WTC11 (cell line): ENCODE results near the gene RBFOX2. TPM values are rescaled to one million over a fixed set of nuclear protein-coding genes. Genes with fewer than 3 reads are reported as not detected.

Source experiments
- ATAC-seq: fragments of 200-7000 bp; cut with Tn5 transposase; 2 replicates; pipeline ENCODE4 v1.10.0; 2021; ENCODE audit warnings: mild to moderate bottlenecking, moderate library complexity
- CTCF ChIA-PET: fragments of 300-600 bp; sonication (Branson Sonifier 250); formaldehyde crosslinking; loops from one replicate; lab custom pipeline; 2021; ENCODE audit warnings: antibody characterized with exemption; lab: Charles Lee
- POLR2A ChIA-PET: fragments of 350-600 bp; sonication (Branson Sonifier 250); formaldehyde crosslinking; loops from one replicate; lab custom pipeline; 2021; ENCODE audit warnings: antibody characterized with exemption; lab: Charles Lee
- DNase-seq: peaks from one replicate; pipeline ENCODE4 v3.0.0; 2021; ENCODE audit warnings: low spot score
- H3K27ac Mint-ChIP-seq: 2 replicates; pipeline ENCODE4 v1.8.0; 2021; ENCODE audit warnings: mixed read lengths
- H3K27me3 Mint-ChIP-seq: 2 replicates; pipeline ENCODE4 v1.8.0; 2021; ENCODE audit warnings: low read depth, mild to moderate bottlenecking, moderate library complexity, mixed read lengths
- H3K36me3 Mint-ChIP-seq: 2 replicates; pipeline ENCODE4 v1.8.0; 2021; ENCODE audit warnings: mixed read lengths
- H3K4me1 Mint-ChIP-seq: 2 replicates; pipeline ENCODE4 v1.8.0; 2022; ENCODE audit warnings: mixed read lengths
- H3K4me3 Mint-ChIP-seq: 2 replicates; pipeline ENCODE4 v1.8.0; 2021; ENCODE audit warnings: mild to moderate bottlenecking, moderate library complexity, mixed read lengths
- H3K9me3 Mint-ChIP-seq: 2 replicates; pipeline ENCODE4 v1.8.0; 2021; ENCODE audit warnings: mixed read lengths
- ESRRA ChIP-seq: sonication (generic); formaldehyde crosslinking; IDR thresholded peaks from 2 replicates; pipeline ENCODE4 v1.8.1; 2022; ENCODE audit warnings: mild to moderate bottlenecking, missing genetic modification reagents, borderline replicate concordance
- FOXK1 ChIP-seq: sonication (generic); formaldehyde crosslinking; IDR thresholded peaks from 2 replicates; pipeline ENCODE4 v1.8.0; 2022; ENCODE audit warnings: mild to moderate bottlenecking, moderate library complexity, missing genetic modification reagents
- HMGA2 ChIP-seq: fragments of 250-450 bp; sonication (Bioruptor Pico); IDR thresholded peaks from 2 replicates; pipeline ENCODE4 v1.4.0; 2021; ENCODE audit warnings: mild to moderate bottlenecking, moderate library complexity
- MYBL2 ChIP-seq: sonication (generic); formaldehyde crosslinking; IDR thresholded peaks from 2 replicates; pipeline ENCODE4 v1.8.1; 2023; ENCODE audit warnings: mild to moderate bottlenecking, moderate library complexity, missing genetic modification reagents
- NFATC4 ChIP-seq: fragments of 250-450 bp; sonication (Bioruptor Pico); IDR thresholded peaks from 2 replicates; pipeline ENCODE4 v1.9.0; 2021; ENCODE audit warnings: mild to moderate bottlenecking
- SMAD4 ChIP-seq: sonication (generic); formaldehyde crosslinking; IDR thresholded peaks from 2 replicates; pipeline ENCODE4 v1.8.0; 2022; ENCODE audit warnings: mild to moderate bottlenecking, missing genetic modification reagents
- TEAD4 ChIP-seq: sonication (generic); formaldehyde crosslinking; IDR thresholded peaks from 2 replicates; pipeline ENCODE4 v1.8.0; 2022; ENCODE audit warnings: mild to moderate bottlenecking, missing genetic modification reagents
- ZNF219 ChIP-seq: sonication (generic); formaldehyde crosslinking; IDR thresholded peaks from 2 replicates; pipeline ENCODE4 v1.8.0; 2023; ENCODE audit warnings: missing genetic modification reagents, mild to moderate bottlenecking, borderline replicate concordance
- ZNF263 ChIP-seq: sonication (generic); formaldehyde crosslinking; IDR thresholded peaks from 2 replicates; pipeline ENCODE4 v1.8.1; 2022; ENCODE audit warnings: low read depth, mild to moderate bottlenecking, moderate library complexity, missing genetic modification reagents
- ZNF416 ChIP-seq: fragments of 250-450 bp; sonication (Bioruptor Pico); IDR thresholded peaks from 2 replicates; pipeline ENCODE4 v1.9.0; 2021; ENCODE audit warnings: mild to moderate bottlenecking, inconsistent platforms
- ZNF423 ChIP-seq: fragments of 250-450 bp; sonication (Bioruptor Pico); IDR thresholded peaks from 2 replicates; pipeline ENCODE4 v2.1.2; 2022; ENCODE audit warnings: mild to moderate bottlenecking, moderate library complexity
- ZNF671 ChIP-seq: fragments of 250-450 bp; sonication (Bioruptor Pico); IDR thresholded peaks from 2 replicates; pipeline ENCODE4 v1.8.0; 2021; ENCODE audit warnings: mild to moderate bottlenecking
- total RNA-seq: library from RNA; stranded (reverse); gene quantifications from 3 replicates; pipeline ENCODE4 v1.2.3, GENCODE V29; 2021
- TF ChIP-seq, protein P1 (sequence below): sonication (generic); formaldehyde crosslinking; IDR thresholded peaks from 2 replicates; pipeline ENCODE4 v1.8.0; 2023; ENCODE audit warnings: missing genetic modification reagents, mild to moderate bottlenecking, borderline replicate concordance
- TF ChIP-seq, protein P2 (sequence below): sonication (generic); formaldehyde crosslinking; IDR thresholded peaks from 2 replicates; pipeline ENCODE4 v1.8.1; 2022; ENCODE audit warnings: low read depth, mild to moderate bottlenecking, moderate library complexity, missing genetic modification reagents, borderline replicate concordance
- TF ChIP-seq, protein P3 (sequence below): sonication (generic); formaldehyde crosslinking; conservative IDR thresholded peaks from 2 replicates; pipeline ENCODE4 v1.8.1; 2022; ENCODE audit warnings: mild to moderate bottlenecking, missing genetic modification reagents
- TF ChIP-seq, protein P4 (sequence below): sonication (generic); formaldehyde crosslinking; IDR thresholded peaks from 2 replicates; pipeline ENCODE4 v1.8.1; 2023; ENCODE audit warnings: mild to moderate bottlenecking, missing genetic modification reagents, moderate library complexity
- TF ChIP-seq, protein P5 (sequence below): sonication (generic); formaldehyde crosslinking; IDR thresholded peaks from 2 replicates; pipeline ENCODE4 v1.8.1; 2022; ENCODE audit warnings: mild to moderate bottlenecking, missing genetic modification reagents, moderate library complexity, borderline replicate concordance

Gene RBFOX2
- total RNA-seq, 1 experiment from 2014 or later, result 107 TPM

DNA sequence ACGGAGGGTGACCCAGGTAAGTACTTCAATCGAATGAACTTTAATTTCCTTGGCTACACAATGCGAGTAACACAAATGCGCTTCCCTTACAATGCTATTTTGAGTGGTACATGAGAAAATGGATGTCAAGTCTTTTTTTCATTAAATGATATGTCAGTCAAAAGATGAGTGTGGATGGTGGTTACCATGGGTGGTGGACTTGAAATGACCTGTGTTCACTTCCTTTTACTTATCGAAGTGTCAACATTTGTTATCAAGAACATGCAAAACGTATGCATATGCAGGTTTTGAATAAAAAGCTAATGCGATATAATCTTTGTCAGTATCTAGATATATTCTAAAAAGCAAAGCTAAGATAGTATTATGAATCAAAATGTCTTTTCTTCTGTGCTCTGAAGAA lies 319.7 kb downstream of the RBFOX2 start:
- H3K27me3 Mint-ChIP-seq, result no peaks in the 10 kb centered on the region
- peaks cover 9% of the 10 kb centered on the region for H3K9me3 Mint-ChIP-seq
- POLR2A ChIA-PET, result interaction anchor here (0.5 kb wide), 1 partner anchor 849 kb away, joined by 4 read pairs; no protein-coding TSS in a partner anchor
- no peak for ATAC-seq
- no peak overlapping the region for H3K27ac Mint-ChIP-seq
- no peak for DNase-seq
- H3K4me3 Mint-ChIP-seq, result no peak overlapping the region
- TF ChIP-seq ZNF671 (CRISPR knock-in tag), result no peak
- TF ChIP-seq, all 79 proteins: peak for 0
- CTCF ChIA-PET, result no interaction called here
- Mint-ChIP-seq H3K4me1 (no peaks in the 10 kb centered on the region), H3K36me3 (no peaks in the 10 kb centered on the region)

DNA sequence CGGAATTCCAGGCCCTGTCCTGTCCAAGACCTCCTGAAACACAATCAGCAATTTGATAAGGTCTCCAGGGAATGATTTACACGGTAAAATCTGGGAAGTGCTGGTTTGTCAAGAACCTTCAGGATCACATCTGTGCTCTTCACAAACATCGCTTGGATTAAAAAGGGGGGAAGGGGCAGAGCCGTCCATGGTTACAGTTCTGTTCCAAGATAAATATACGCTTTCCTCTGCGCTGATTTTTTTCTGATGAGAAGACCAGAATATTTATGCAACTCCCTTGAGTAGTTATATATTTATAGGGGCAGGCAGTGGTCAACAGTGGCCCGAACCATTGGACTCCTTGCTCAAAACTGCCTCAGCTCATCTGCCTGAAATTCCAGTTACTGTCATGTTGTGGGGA lies 320.2 kb downstream of the RBFOX2 start:
- Mint-ChIP-seq H3K27me3 (no peaks in the 10 kb centered on the region), H3K9me3 (peaks cover 9% of the 10 kb centered on the region), H3K36me3 (no peaks in the 10 kb centered on the region), H3K4me1 (no peaks in the 10 kb centered on the region), H3K4me3 (no peak overlapping the region), H3K27ac (no peak overlapping the region)
- CTCF ChIA-PET, result no interaction called here
- POLR2A ChIA-PET, result no interaction called here
- ATAC-seq (no peak), DNase-seq (no peak)
- TF ChIP-seq, protein P1, sequence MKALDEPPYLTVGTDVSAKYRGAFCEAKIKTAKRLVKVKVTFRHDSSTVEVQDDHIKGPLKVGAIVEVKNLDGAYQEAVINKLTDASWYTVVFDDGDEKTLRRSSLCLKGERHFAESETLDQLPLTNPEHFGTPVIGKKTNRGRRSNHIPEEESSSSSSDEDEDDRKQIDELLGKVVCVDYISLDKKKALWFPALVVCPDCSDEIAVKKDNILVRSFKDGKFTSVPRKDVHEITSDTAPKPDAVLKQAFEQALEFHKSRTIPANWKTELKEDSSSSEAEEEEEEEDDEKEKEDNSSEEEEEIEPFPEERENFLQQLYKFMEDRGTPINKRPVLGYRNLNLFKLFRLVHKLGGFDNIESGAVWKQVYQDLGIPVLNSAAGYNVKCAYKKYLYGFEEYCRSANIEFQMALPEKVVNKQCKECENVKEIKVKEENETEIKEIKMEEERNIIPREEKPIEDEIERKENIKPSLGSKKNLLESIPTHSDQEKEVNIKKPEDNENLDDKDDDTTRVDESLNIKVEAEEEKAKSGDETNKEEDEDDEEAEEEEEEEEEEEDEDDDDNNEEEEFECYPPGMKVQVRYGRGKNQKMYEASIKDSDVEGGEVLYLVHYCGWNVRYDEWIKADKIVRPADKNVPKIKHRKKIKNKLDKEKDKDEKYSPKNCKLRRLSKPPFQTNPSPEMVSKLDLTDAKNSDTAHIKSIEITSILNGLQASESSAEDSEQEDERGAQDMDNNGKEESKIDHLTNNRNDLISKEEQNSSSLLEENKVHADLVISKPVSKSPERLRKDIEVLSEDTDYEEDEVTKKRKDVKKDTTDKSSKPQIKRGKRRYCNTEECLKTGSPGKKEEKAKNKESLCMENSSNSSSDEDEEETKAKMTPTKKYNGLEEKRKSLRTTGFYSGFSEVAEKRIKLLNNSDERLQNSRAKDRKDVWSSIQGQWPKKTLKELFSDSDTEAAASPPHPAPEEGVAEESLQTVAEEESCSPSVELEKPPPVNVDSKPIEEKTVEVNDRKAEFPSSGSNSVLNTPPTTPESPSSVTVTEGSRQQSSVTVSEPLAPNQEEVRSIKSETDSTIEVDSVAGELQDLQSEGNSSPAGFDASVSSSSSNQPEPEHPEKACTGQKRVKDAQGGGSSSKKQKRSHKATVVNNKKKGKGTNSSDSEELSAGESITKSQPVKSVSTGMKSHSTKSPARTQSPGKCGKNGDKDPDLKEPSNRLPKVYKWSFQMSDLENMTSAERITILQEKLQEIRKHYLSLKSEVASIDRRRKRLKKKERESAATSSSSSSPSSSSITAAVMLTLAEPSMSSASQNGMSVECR (CRISPR knock-in tag), result no peak
- TF ChIP-seq NFATC4 (CRISPR knock-in tag), result no peak
- no peak for TF ChIP-seq FOXK1
- TF ChIP-seq MYBL2 (CRISPR knock-in tag), result no peak
- no peak for TF ChIP-seq ESRRA (CRISPR knock-in tag)
- TF ChIP-seq, protein P2, sequence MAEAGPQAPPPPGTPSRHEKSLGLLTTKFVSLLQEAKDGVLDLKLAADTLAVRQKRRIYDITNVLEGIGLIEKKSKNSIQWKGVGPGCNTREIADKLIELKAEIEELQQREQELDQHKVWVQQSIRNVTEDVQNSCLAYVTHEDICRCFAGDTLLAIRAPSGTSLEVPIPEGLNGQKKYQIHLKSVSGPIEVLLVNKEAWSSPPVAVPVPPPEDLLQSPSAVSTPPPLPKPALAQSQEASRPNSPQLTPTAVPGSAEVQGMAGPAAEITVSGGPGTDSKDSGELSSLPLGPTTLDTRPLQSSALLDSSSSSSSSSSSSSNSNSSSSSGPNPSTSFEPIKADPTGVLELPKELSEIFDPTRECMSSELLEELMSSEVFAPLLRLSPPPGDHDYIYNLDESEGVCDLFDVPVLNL (CRISPR knock-in tag), result no peak
- TF ChIP-seq, protein P3, sequence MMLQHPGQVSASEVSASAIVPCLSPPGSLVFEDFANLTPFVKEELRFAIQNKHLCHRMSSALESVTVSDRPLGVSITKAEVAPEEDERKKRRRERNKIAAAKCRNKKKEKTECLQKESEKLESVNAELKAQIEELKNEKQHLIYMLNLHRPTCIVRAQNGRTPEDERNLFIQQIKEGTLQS, result no peak
- no peak for TF ChIP-seq ZNF423
- no peak for TF ChIP-seq HMGA2 (CRISPR knock-in tag)
- TF ChIP-seq ZNF263 (CRISPR knock-in tag), result no peak

DNA sequence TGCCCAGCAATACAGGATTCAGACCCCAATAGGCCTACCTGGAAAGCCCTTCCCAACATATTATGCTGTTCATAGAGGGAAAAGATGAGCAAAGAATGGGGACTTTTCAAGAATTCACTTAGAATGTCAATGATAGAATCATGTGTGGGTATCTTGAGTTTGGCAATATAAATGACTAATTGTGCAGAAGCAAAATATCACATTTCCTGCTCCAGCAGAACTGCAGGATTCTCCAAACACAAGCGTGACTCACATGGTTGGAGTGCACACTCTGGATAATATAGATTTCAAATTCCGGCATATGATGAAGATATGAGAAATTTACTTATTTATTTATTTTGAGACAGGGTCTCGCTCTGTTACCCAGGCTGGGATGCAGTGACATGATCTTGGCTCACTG lies 323.5 kb downstream of the RBFOX2 start:
- Mint-ChIP-seq H3K36me3 (no peaks in the 10 kb centered on the region), H3K9me3 (no peaks in the 10 kb centered on the region), H3K27ac (no peak overlapping the region), H3K4me1 (no peaks in the 10 kb centered on the region), H3K4me3 (no peak overlapping the region), H3K27me3 (no peaks in the 10 kb centered on the region)
- DNase-seq (no peak), ATAC-seq (no peak)
- POLR2A ChIA-PET, result interaction anchor here (0.6 kb wide), 1 partner anchor 33 kb away, joined by 3 read pairs; no protein-coding TSS in a partner anchor
- CTCF ChIA-PET, result interaction anchor here (0.7 to 1.9 kb wide), 2 partner anchors 73 to 460 kb away, joined by 3 to 4 read pairs; no protein-coding TSS in a partner anchor
- TF ChIP-seq TEAD4 (CRISPR knock-in tag) (no peak), ZNF416 (CRISPR knock-in tag) (no peak), ZNF219 (CRISPR knock-in tag) (no peak), SMAD4 (CRISPR knock-in tag) (no peak)
- TF ChIP-seq, protein P4, sequence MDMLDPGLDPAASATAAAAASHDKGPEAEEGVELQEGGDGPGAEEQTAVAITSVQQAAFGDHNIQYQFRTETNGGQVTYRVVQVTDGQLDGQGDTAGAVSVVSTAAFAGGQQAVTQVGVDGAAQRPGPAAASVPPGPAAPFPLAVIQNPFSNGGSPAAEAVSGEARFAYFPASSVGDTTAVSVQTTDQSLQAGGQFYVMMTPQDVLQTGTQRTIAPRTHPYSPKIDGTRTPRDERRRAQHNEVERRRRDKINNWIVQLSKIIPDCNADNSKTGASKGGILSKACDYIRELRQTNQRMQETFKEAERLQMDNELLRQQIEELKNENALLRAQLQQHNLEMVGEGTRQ (CRISPR knock-in tag), result no peak
- TF ChIP-seq, protein P5, sequence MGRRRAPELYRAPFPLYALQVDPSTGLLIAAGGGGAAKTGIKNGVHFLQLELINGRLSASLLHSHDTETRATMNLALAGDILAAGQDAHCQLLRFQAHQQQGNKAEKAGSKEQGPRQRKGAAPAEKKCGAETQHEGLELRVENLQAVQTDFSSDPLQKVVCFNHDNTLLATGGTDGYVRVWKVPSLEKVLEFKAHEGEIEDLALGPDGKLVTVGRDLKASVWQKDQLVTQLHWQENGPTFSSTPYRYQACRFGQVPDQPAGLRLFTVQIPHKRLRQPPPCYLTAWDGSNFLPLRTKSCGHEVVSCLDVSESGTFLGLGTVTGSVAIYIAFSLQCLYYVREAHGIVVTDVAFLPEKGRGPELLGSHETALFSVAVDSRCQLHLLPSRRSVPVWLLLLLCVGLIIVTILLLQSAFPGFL (CRISPR knock-in tag), result no peak
- TF ChIP-seq, all 79 proteins: peak for 0
